Body of pancreas (tissue), 4 donors: Measurements from ENCODE around the gene TFF2.

Source experiments
- POLR2A ChIP-seq, 3 donors: fragments of 450-650 bp; IDR thresholded peaks; one replicate each; pipeline ENCODE4 v1.6.1; 2016; ENCODE audit warnings: antibody characterized with exemption in 3 of 3, mild to moderate bottlenecking in 2 of 3
- TF ChIP-seq, protein P1 (sequence below), 7 experiments: fragments of 450-650 bp in 4 of 7; fragments of 200-600 bp in 3 of 7; sonication (generic) in 3 of 7; IDR thresholded peaks; one replicate each; pipeline ENCODE4 v1.5.1; 2016 to 2019; ENCODE audit warnings: antibody characterized with exemption in 7 of 7

DNA sequence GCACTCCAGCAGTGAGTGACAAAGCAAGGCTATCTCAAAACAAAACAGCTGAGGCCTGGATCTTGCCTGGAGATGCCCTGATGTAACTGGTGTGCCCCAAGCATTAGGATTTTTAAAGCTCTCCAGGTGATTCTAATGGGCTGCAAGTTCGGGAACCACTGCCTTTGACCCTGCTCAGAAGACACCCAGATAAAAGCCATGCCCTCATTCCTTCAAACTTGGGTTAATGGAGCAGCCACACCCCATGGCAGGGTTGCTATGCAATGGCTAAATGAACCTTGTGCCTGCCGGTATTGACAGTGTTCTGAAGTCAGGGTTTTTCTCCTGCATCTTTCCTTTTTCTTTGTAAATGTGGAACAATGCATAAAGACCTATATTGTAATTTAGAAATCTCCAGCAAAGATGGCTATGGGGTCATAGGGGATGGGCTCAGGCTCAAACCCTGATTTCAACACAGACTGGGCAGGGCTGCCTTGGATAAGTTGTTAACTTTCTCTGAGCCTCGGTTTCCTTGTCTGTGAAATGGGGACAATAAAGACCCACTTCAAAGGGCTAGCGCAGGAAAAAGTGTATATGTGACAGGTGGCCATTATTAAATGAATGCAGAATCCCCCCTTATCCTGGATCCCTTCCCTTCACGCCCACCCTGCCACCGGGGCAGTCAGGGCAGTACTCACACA lies 36.0 kb downstream of the TFF2 start:
- no peak for TF ChIP-seq POLR2A (IDR thresholded peaks at IDR 0.05)
- TF ChIP-seq, protein P1, sequence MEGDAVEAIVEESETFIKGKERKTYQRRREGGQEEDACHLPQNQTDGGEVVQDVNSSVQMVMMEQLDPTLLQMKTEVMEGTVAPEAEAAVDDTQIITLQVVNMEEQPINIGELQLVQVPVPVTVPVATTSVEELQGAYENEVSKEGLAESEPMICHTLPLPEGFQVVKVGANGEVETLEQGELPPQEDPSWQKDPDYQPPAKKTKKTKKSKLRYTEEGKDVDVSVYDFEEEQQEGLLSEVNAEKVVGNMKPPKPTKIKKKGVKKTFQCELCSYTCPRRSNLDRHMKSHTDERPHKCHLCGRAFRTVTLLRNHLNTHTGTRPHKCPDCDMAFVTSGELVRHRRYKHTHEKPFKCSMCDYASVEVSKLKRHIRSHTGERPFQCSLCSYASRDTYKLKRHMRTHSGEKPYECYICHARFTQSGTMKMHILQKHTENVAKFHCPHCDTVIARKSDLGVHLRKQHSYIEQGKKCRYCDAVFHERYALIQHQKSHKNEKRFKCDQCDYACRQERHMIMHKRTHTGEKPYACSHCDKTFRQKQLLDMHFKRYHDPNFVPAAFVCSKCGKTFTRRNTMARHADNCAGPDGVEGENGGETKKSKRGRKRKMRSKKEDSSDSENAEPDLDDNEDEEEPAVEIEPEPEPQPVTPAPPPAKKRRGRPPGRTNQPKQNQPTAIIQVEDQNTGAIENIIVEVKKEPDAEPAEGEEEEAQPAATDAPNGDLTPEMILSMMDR (IDR thresholded peaks at IDR 0.05): no peak
